Neural cell (in vitro differentiated cells): Measurements from ENCODE around the gene ASRGL1. TPM values are rescaled to one million over a fixed set of nuclear protein-coding genes. Genes with fewer than 3 reads are reported as not detected.

Experiments
- H2AFZ ChIP-seq: fragments of 200-600, 300-800 bp; sonication (generic), shearing (Covaris generic); 2 replicates; pipeline ENCODE4 v1.6.0; 2014; ENCODE audit warnings: low read depth, mild to moderate bottlenecking, antibody characterized with exemption, low read length, moderate library complexity
- H3F3A ChIP-seq: fragments of 200-600 bp; shearing (Covaris generic); 2 replicates; pipeline ENCODE4 v1.6.1; 2016; ENCODE audit warnings: mild to moderate bottlenecking, moderate library complexity, mixed read lengths, antibody characterized with exemption, low read length; ENCODE audit not compliant: insufficient read depth, poor library complexity, severe bottlenecking
- H3K27ac ChIP-seq: fragments of 200-600, 300-800 bp; sonication (generic), shearing (Covaris generic); 2 replicates; pipeline ENCODE4 v1.5.1; 2014; ENCODE audit warnings: mild to moderate bottlenecking, low read length, moderate library complexity
- H3K27me3 ChIP-seq: fragments of 300-800, 200-600 bp; sonication (generic), shearing (Covaris generic); 2 replicates; pipeline ENCODE4 v1.6.0; 2014; ENCODE audit warnings: mild to moderate bottlenecking, low read depth, low read length, moderate library complexity; ENCODE audit not compliant: insufficient read depth
- H3K36me3 ChIP-seq: fragments of 300-800, 200-600 bp; sonication (generic), shearing (Covaris generic); 2 replicates; pipeline ENCODE4 v1.5.1; 2014; ENCODE audit warnings: mild to moderate bottlenecking, antibody characterized with exemption, low read length, moderate library complexity; ENCODE audit not compliant: insufficient read depth
- H3K4me2 ChIP-seq: fragments of 300-800, 200-600 bp; sonication (generic), shearing (Covaris generic); 2 replicates; pipeline ENCODE4 v1.6.0; 2014; ENCODE audit warnings: mild to moderate bottlenecking, low read length
- H3K4me3 ChIP-seq: fragments of 300-800, 200-600 bp; sonication (generic), shearing (Covaris generic); 2 replicates; pipeline ENCODE4 v1.5.1; 2014; ENCODE audit warnings: mild to moderate bottlenecking, low read length, moderate library complexity
- H3K79me2 ChIP-seq: fragments of 200-600 bp; shearing (Covaris generic); replicated peaks from 2 replicates; pipeline ENCODE4 v1.6.0; 2014; ENCODE audit warnings: mild to moderate bottlenecking, low read length, moderate library complexity; ENCODE audit not compliant: insufficient read depth
- H3K9ac ChIP-seq: fragments of 300-800, 200-600 bp; sonication (generic), shearing (Covaris generic); 2 replicates; pipeline ENCODE4 v1.6.1; 2016; ENCODE audit warnings: mild to moderate bottlenecking, low read length, mixed read lengths
- H3K9me2 ChIP-seq: fragments of 200-600 bp; shearing (Covaris generic); 2 replicates; pipeline ENCODE4 v1.6.1; 2016; ENCODE audit warnings: mild to moderate bottlenecking, low read length, mixed read lengths; ENCODE audit not compliant: insufficient read depth
- H3K9me3 ChIP-seq: fragments of 200-600, 300-800 bp; sonication (generic), shearing (Covaris generic); 2 replicates; pipeline ENCODE4 v1.6.1; 2016; ENCODE audit warnings: mild to moderate bottlenecking, mixed run types, low read length, moderate library complexity, mixed read lengths
- H4K20me1 ChIP-seq: fragments of 200-600 bp; shearing (Covaris generic); 2 replicates; pipeline ENCODE4 v1.6.1; 2016; ENCODE audit warnings: mild to moderate bottlenecking, mixed run types; ENCODE audit not compliant: insufficient read depth
- EP300 ChIP-seq: fragments of 450-650 bp; conservative IDR thresholded peaks from 2 replicates; pipeline ENCODE4 v1.6.1; 2014; ENCODE audit warnings: antibody characterized with exemption, mild to moderate bottlenecking, moderate library complexity; ENCODE audit not compliant: poor library complexity, severe bottlenecking
- EZH2 ChIP-seq: fragments of 200-600, 300-800 bp; shearing (Covaris generic), sonication (generic); IDR thresholded peaks from 2 replicates; pipeline ENCODE4 v1.6.1; 2014; ENCODE audit warnings: antibody characterized with exemption, low read length, borderline replicate concordance, mild to moderate bottlenecking; ENCODE audit not compliant: insufficient read depth, poor library complexity, severe bottlenecking
- MXI1 ChIP-seq: fragments of 450-650 bp; conservative IDR thresholded peaks from 2 replicates; pipeline ENCODE4 v1.6.1; 2014; ENCODE audit warnings: antibody characterized with exemption, mild to moderate bottlenecking; ENCODE audit not compliant: poor library complexity, severe bottlenecking
- POLR2AphosphoS5 ChIP-seq: IDR thresholded peaks from 2 replicates; pipeline ENCODE4 v1.6.1; 2012
- RAD21 ChIP-seq: fragments of 450-650 bp; conservative IDR thresholded peaks from 2 replicates; pipeline ENCODE4 v1.6.1; 2014; ENCODE audit warnings: antibody characterized with exemption, mild to moderate bottlenecking, moderate library complexity
- SMC3 ChIP-seq: fragments of 450-650 bp; conservative IDR thresholded peaks from 2 replicates; pipeline ENCODE4 v1.6.1; 2014; ENCODE audit warnings: antibody characterized with exemption, mild to moderate bottlenecking, moderate library complexity; ENCODE audit not compliant: poor library complexity
- TAF1 ChIP-seq: IDR thresholded peaks from 2 replicates; pipeline ENCODE4 v1.6.1; 2012; ENCODE audit warnings: low read depth
- polyA plus RNA-seq: library from polyadenylated mRNA; depleted of rRNA; stranded (reverse); fragments of >200 nt; gene quantifications from 2 replicates; pipeline ENCODE4 v1.2.3, GENCODE V29; 2014
- TF ChIP-seq, protein P1 (sequence below): IDR thresholded peaks from 2 replicates; pipeline ENCODE4 v1.6.1; 2012; ENCODE audit warnings: borderline replicate concordance
- TF ChIP-seq, protein P2 (sequence below): fragments of 450-650 bp; IDR thresholded peaks from 2 replicates; pipeline ENCODE4 v1.5.1; 2014; ENCODE audit warnings: antibody characterized with exemption, mild to moderate bottlenecking, moderate library complexity; ENCODE audit not compliant: poor library complexity, severe bottlenecking

Gene ASRGL1
- polyA plus RNA-seq, 1 donor from 2014 or later, result 129 TPM

DNA sequence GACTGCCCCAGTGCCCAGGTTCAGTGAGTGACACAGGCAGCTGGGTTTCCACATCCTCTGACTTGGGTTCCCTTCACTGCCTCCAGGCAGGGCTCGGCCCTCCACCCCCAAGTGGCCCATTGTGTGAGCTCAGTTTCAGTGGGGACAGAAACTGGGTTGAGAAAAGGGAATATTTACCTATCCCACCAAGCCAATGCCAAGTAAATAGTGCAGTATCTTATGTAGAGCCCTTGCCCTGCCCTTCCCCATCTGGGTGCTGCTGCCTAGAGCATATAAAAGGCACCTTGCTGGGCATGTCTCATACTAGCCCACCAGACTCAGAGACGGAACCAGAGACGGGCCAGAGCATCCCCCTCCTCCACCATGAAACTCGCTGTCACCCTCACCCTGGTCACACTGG is 81.5 kb downstream of the ASRGL1 start, which contains the start of gene SCGB1A1:
Gene SCGB1A1, plus strand, starts transcription at position 301 of the 400 bp plus-strand sequence. Its CDS starts 63 bp downstream, at position 364.
- no peaks in the 10 kb centered on the region for H4K20me1 ChIP-seq
- H2AFZ ChIP-seq, result no peak within 1 kb of the TSS
- no peaks in the 10 kb centered on the region for H3K36me3 ChIP-seq
- no peaks in the 10 kb centered on the region for H3F3A ChIP-seq
- no peak within 1 kb of the TSS for H3K27ac ChIP-seq
- H3K9ac ChIP-seq, result no peak within 1 kb of the TSS
- H3K4me3 ChIP-seq, result no peak within 1 kb of the TSS
- H3K4me2 ChIP-seq, result no peak within 1 kb of the TSS
- H3K27me3 ChIP-seq, result no peaks in the 10 kb centered on the region
- H3K9me2 ChIP-seq, result no peaks in the 10 kb centered on the region
- TF ChIP-seq RAD21, result no peak
- no peak for TF ChIP-seq SMC3
- TF ChIP-seq EP300, result no peak
- TF ChIP-seq, protein P1, sequence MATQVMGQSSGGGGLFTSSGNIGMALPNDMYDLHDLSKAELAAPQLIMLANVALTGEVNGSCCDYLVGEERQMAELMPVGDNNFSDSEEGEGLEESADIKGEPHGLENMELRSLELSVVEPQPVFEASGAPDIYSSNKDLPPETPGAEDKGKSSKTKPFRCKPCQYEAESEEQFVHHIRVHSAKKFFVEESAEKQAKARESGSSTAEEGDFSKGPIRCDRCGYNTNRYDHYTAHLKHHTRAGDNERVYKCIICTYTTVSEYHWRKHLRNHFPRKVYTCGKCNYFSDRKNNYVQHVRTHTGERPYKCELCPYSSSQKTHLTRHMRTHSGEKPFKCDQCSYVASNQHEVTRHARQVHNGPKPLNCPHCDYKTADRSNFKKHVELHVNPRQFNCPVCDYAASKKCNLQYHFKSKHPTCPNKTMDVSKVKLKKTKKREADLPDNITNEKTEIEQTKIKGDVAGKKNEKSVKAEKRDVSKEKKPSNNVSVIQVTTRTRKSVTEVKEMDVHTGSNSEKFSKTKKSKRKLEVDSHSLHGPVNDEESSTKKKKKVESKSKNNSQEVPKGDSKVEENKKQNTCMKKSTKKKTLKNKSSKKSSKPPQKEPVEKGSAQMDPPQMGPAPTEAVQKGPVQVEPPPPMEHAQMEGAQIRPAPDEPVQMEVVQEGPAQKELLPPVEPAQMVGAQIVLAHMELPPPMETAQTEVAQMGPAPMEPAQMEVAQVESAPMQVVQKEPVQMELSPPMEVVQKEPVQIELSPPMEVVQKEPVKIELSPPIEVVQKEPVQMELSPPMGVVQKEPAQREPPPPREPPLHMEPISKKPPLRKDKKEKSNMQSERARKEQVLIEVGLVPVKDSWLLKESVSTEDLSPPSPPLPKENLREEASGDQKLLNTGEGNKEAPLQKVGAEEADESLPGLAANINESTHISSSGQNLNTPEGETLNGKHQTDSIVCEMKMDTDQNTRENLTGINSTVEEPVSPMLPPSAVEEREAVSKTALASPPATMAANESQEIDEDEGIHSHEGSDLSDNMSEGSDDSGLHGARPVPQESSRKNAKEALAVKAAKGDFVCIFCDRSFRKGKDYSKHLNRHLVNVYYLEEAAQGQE, result no peak
- no peak for TF ChIP-seq MXI1
- TF ChIP-seq, protein P2, sequence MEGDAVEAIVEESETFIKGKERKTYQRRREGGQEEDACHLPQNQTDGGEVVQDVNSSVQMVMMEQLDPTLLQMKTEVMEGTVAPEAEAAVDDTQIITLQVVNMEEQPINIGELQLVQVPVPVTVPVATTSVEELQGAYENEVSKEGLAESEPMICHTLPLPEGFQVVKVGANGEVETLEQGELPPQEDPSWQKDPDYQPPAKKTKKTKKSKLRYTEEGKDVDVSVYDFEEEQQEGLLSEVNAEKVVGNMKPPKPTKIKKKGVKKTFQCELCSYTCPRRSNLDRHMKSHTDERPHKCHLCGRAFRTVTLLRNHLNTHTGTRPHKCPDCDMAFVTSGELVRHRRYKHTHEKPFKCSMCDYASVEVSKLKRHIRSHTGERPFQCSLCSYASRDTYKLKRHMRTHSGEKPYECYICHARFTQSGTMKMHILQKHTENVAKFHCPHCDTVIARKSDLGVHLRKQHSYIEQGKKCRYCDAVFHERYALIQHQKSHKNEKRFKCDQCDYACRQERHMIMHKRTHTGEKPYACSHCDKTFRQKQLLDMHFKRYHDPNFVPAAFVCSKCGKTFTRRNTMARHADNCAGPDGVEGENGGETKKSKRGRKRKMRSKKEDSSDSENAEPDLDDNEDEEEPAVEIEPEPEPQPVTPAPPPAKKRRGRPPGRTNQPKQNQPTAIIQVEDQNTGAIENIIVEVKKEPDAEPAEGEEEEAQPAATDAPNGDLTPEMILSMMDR, result no peak
- TF ChIP-seq EZH2, result no peak
- TF ChIP-seq POLR2AphosphoS5, result no peak
- no peak for TF ChIP-seq TAF1
- H3K79me2 ChIP-seq, result no peaks in the 10 kb centered on the region
- H3K9me3 ChIP-seq, result no peaks in the 10 kb centered on the region

DNA sequence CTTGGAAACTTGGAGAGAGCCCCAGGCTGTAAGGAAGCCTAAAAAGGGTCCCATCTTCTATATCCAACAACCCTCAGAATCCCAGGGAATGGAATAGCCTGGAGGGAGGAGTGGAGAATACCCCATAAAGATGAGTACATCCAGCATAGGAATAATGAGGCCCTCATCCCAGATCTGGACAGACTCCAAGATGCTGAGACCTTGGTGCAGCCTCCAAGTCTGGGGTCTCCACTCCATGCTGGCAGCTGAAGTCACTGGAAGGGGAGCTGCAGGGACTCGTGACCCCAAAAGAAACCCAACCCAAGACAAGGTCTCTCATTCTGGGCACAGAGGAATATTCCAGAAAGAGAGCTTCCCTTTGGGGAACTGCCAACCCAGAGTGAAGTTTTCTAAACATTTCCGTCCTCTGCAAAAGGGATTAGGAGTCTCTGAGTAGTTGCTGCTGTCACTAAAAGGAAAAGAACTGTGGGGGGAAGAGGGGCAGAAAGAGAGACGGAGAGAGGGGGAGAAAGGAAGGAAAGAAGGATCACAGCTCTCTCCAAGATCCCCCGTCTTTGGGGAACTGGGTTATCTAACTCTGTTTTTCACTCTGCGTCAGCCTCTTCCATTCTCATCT is 82.2 kb downstream of the ASRGL1 start:
- no peaks in the 10 kb centered on the region for H3K36me3 ChIP-seq
- H3K9ac ChIP-seq, result no peak overlapping the region
- no peak overlapping the region for H3K27ac ChIP-seq
- H3K9me2 ChIP-seq, result no peaks in the 10 kb centered on the region
- H3K27me3 ChIP-seq, result no peaks in the 10 kb centered on the region
- H2AFZ ChIP-seq, result no peak overlapping the region
- no peaks in the 10 kb centered on the region for H3F3A ChIP-seq
- H4K20me1 ChIP-seq, result no peaks in the 10 kb centered on the region
- TF ChIP-seq, protein P2, result no peak
- TF ChIP-seq TAF1 (no peak), EZH2 (no peak), EP300 (no peak), RAD21 (no peak), MXI1 (no peak), POLR2AphosphoS5 (no peak), SMC3 (no peak)
- TF ChIP-seq, protein P1, result no peak
- H3K4me2 ChIP-seq, result no peak overlapping the region
- no peak overlapping the region for H3K4me3 ChIP-seq
- no peaks in the 10 kb centered on the region for H3K9me3 ChIP-seq
- H3K79me2 ChIP-seq, result no peaks in the 10 kb centered on the region
